OCI-LY3 (cell line): ENCODE data around the gene CCBE1.

Experiments used
- CTCF ChIP-seq: fragments of 200-600, 300-600 bp; sonication (generic); IDR thresholded peaks from 2 replicates; pipeline ENCODE4 v1.5.1; 2014; ENCODE audit warnings: antibody characterized with exemption, low read length, low read depth
- EZH2phosphoT487 ChIP-seq: fragments of 200-600 bp; shearing (Covaris generic); IDR thresholded peaks from 2 replicates; pipeline ENCODE4 v1.6.1; 2018; ENCODE audit warnings: antibody characterized with exemption, mixed run types, low read depth

DNA sequence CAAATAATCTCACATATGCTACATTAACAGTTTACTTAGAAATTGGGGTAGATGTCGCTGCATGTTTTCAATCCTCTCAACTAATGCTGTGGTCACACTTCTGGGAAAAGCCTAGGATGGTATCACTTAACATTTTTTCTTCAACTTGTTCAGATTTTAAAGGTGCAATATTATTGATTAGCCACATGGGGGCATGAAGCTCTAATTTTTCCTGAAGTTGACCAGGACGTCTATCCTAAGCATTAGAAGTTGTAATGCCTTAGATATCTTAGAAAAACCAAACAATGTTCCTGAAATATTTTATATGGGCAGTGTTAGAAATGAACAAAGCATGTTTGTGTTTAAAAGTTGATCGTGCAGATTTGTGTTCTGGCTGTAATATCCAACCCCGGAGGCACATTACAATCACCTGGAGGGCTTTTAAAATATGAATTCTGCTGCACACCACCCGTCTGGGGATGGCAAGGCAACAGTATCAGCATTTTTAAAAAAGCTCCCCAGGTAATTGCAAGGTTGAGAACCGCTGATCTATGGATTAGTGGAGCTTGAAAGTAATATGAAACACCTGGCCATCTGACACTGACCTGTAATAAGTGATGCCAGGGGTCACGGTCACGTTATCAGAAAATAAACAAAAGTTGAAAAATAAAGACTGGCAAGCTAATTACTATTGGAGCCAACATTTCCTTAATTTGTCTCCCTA, 237.7 kb downstream of the CCBE1 start:
- TF ChIP-seq EZH2phosphoT487 (no peak), CTCF (peak; percentile 96)
